ENCODE measurements around the gene VMA21. TPM values are rescaled to one million over a fixed set of nuclear protein-coding genes. Genes with fewer than 3 reads are reported as not detected.

VMA21 gene
- total and polyA plus RNA-seq, 2 of the 4 experiments (the other 2 are of a cell fraction), result 12.3 to 28.5 TPM

GRCh38 chrX:151386838-151387459 is 10.1 kb upstream of the VMA21 start:
- Histone ChIP-seq H3K4me3 (ENCODE audit: insufficient read depth, low read depth, low read length) (no peak overlapping the region), H4K91ac (ENCODE audit: insufficient read depth, low read depth, low read length) (no peak overlapping the region), H2AFZ (replicated peaks; ENCODE audit: low read length, poor library complexity) (no peak overlapping the region), H2AK5ac (ENCODE audit: low read depth, low read length) (no peak overlapping the region), H3K9me1 (ENCODE audit: insufficient read depth, low read length) (no peaks in the 10 kb centered on the region), H3K36me3 (ENCODE audit: control insufficient read depth, insufficient read depth, low read length) (no peaks in the 10 kb centered on the region), H4K20me1 (ENCODE audit: insufficient read depth, low read length) (no peaks in the 10 kb centered on the region), H2AK9ac (replicated peaks; ENCODE audit: low read depth, low read length, poor library complexity) (no peak overlapping the region), H4K8ac (ENCODE audit: low read depth in 2 of 2, low read length in 2 of 2) (no peak overlapping the region), H3K4ac (ENCODE audit: low read depth, low read length) (no peak overlapping the region), H3K79me1 (ENCODE audit: low read depth in 1 of 2, low read length in 2 of 2) (no peaks in the 10 kb centered on the region), H3K4me2 (ENCODE audit: low read depth, low read length) (no peak overlapping the region), H2BK120ac (ENCODE audit: low read depth, low read length) (no peak overlapping the region), H3K18ac (ENCODE audit: low read depth, low read length) (no peak overlapping the region), H3K56ac (ENCODE audit: extremely low read depth, insufficient read depth, low read length) (no peak overlapping the region), H2BK15ac (ENCODE audit: low read depth, low read length) (no peak overlapping the region), H2BK20ac (ENCODE audit: low read depth, low read length) (no peak overlapping the region), H3K27me3 (ENCODE audit: control insufficient read depth, insufficient read depth, low read length) (no peaks in the 10 kb centered on the region), H2BK5ac (ENCODE audit: low read depth, low read length, poor library complexity, severe bottlenecking) (no peak overlapping the region), H3K23ac (ENCODE audit: low read depth, low read length) (no peak overlapping the region), H3K9ac (ENCODE audit: low read depth, low read length) (no peak overlapping the region), H3K14ac (replicated peaks; ENCODE audit: low read depth, low read length) (no peak overlapping the region), H4K5ac (ENCODE audit: low read depth, low read length) (no peak overlapping the region), H3K9me3 (ENCODE audit: control insufficient read depth, insufficient read depth, low read length) (no peaks in the 10 kb centered on the region), H3K27ac (ENCODE audit: insufficient read depth, low read length) (no peak overlapping the region), H3K4me1 (ENCODE audit: control insufficient read depth, insufficient read depth, low read length) (no peaks in the 10 kb centered on the region)
- ChIA-PET CTCF (no interaction called here), POLR2A (ENCODE audit: unreplicated experiment) (no interaction called here)
- TF ChIP-seq ELK1 (IDR thresholded peaks at IDR 0.05; ENCODE audit: borderline replicate concordance, low read depth, low read length), result no peak
- TF ChIP-seq CHD1 (IDR thresholded peaks at IDR 0.05; ENCODE audit: low read depth, low read length), result no peak
- TF ChIP-seq POLR2A (IDR thresholded peaks at IDR 0.05; ENCODE audit: low read depth, low read length), result no peak
- no peak for TF ChIP-seq RFX5 (IDR thresholded peaks at IDR 0.05; ENCODE audit: low read depth, low read length)
- TF ChIP-seq, protein P1, sequence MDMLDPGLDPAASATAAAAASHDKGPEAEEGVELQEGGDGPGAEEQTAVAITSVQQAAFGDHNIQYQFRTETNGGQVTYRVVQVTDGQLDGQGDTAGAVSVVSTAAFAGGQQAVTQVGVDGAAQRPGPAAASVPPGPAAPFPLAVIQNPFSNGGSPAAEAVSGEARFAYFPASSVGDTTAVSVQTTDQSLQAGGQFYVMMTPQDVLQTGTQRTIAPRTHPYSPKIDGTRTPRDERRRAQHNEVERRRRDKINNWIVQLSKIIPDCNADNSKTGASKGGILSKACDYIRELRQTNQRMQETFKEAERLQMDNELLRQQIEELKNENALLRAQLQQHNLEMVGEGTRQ (IDR thresholded peaks at IDR 0.05; ENCODE audit: low read depth, low read length), result no peak
- no peak for TF ChIP-seq SMC3 (IDR thresholded peaks at IDR 0.05; ENCODE audit: low read depth, low read length)
- no peak for TF ChIP-seq FOS (IDR thresholded peaks at IDR 0.05; ENCODE audit: low read depth, low read length)
- no peak for TF ChIP-seq MAFK (IDR thresholded peaks at IDR 0.05; ENCODE audit: low read depth, low read length)
- TF ChIP-seq RCOR1 (IDR thresholded peaks at IDR 0.05; ENCODE audit: insufficient replicate concordance, low read length), result no peak
- no peak for TF ChIP-seq MXI1 (IDR thresholded peaks at IDR 0.05; ENCODE audit: borderline replicate concordance, low read depth, low read length)
- TF ChIP-seq CEBPB (IDR thresholded peaks at IDR 0.05; ENCODE audit: low read depth, low read length), result no peak
- no peak for TF ChIP-seq RAD21 (IDR thresholded peaks at IDR 0.05; ENCODE audit: low read length)
- no peak for TF ChIP-seq BHLHE40 (IDR thresholded peaks at IDR 0.05; ENCODE audit: low read depth, low read length)
- in situ Hi-C loops (cut with MboI; ENCODE audit: low sequenced_read_pairs), result no loop called here
- intact Hi-C loops (cut with micrococcal nuclease), result no loop called here
- peak; percentile 29; the same call in 1 of the 2 replicates for ATAC-seq (ENCODE audit: low read depth)
- BruUV-seq (replicated peaks), result no TSS peak
- DNase-seq, result peak; percentile 3
- no CpG with 5 or more reads among the region's 3 CpGs for WGBS, 2 experiments (ENCODE audit: extremely low coverage in 2 of 2, insufficient read length in 1 of 2)
- dilution Hi-C loops (cut with HindIII; ENCODE audit: low sequenced_read_pairs, unreplicated experiment), result no loop called here

Data from IMR-90 (cell line).